ACC112 (cell line): ENCODE results near the gene FAM9C.
A peak's percentile ranks its signal among the peaks of the same experiment; 100 is the strongest.

Experiments
- H2AFZ ChIP-seq: fragments of 200-600 bp; sonication (generic); one replicate; pipeline ENCODE4 v1.6.0; 2017; ENCODE audit warnings: antibody characterized with exemption, low read length; ENCODE audit not compliant: unreplicated experiment
- H3K27ac ChIP-seq: fragments of 200-600 bp; sonication (generic); 2 replicates; pipeline ENCODE4 v1.5.1; 2014; ENCODE audit warnings: low read depth, mild to moderate bottlenecking, antibody characterized with exemption, low read length, moderate library complexity
- H3K27me3 ChIP-seq: fragments of 200-600 bp; sonication (generic); 2 replicates; pipeline ENCODE4 v1.6.1; 2014; ENCODE audit warnings: mild to moderate bottlenecking, antibody characterized with exemption, low read length, moderate library complexity, mixed read lengths; ENCODE audit not compliant: insufficient read depth
- H3K36me3 ChIP-seq: fragments of 200-600 bp; sonication (generic); 2 replicates; pipeline ENCODE4 v1.6.1; 2016; ENCODE audit warnings: mild to moderate bottlenecking, antibody characterized with exemption, low read length, moderate library complexity, mixed read lengths; ENCODE audit not compliant: insufficient read depth
- H3K4me1 ChIP-seq: fragments of 200-600 bp; sonication (generic); one replicate; pipeline ENCODE4 v1.6.1; 2016; ENCODE audit warnings: low read length, mixed read lengths; ENCODE audit not compliant: insufficient read depth, unreplicated experiment, control insufficient read depth
- H3K4me3 ChIP-seq: fragments of 200-600 bp; sonication (generic); 2 replicates; pipeline ENCODE4 v1.5.1; 2014; ENCODE audit warnings: mild to moderate bottlenecking, low read depth, low read length
- H3K79me2 ChIP-seq: fragments of 200-600 bp; sonication (generic); one replicate; pipeline ENCODE4 v1.6.0; 2016; ENCODE audit warnings: low read length; ENCODE audit not compliant: control insufficient read depth, unreplicated experiment, insufficient read depth

Gene FAM9C

DNA sequence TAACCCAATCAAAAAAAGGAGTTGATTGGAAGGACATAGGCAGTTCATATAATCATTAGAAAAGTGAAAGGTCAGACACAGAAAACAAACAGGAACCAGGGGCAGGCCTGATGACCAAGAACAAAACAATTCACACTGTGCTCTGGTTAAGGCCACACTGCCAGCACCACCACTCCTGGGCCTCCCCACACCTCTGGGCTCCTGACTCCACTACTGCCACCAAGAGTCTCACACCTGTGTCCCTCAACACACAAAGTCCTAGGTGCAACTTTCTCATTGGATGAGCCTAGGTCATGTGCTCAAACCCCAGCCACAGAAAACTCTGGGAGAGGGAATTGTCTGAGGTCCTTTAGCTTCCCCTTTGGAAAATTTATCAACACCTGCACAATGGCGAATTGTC is 11.1 kb upstream of the FAM9C start:
- Histone ChIP-seq H3K4me3 (no peak overlapping the region), H3K79me2 (no peaks in the 10 kb centered on the region), H3K27ac (no peak overlapping the region)

DNA sequence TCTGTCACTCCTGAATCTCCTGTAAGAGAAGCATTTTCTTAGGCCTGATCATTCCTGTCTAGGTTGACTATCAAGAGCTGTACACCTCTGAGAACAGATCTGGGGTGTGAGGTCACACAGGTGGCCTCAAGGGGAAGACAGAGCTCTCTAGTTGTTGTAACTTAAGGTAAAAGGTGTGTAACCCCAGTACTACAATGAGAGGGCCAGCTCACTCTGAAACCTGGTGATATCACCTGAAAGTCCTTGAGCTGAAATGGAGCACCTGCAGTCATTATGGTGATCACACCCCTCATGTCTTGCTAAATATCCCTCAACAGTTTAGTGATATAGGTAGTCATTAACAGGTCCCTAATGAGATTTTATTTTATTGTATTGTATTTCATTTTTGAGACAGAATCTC is 8.8 kb upstream of the FAM9C start:
- H3K4me3 ChIP-seq = no peak overlapping the region
- H3K36me3 ChIP-seq = no peaks in the 10 kb centered on the region
- H3K27ac ChIP-seq = no peak overlapping the region
- H3K4me1 ChIP-seq = peaks cover 28% of the 10 kb centered on the region
- no peaks in the 10 kb centered on the region for H3K27me3 ChIP-seq
- H3K79me2 ChIP-seq = no peaks in the 10 kb centered on the region
- H2AFZ ChIP-seq = no peak overlapping the region

More for the DNA sequence above, 11.1 kb upstream of the FAM9C start:
- Histone ChIP-seq H3K4me1 (peaks cover 36% of the 10 kb centered on the region), H3K36me3 (no peaks in the 10 kb centered on the region), H2AFZ (no peak overlapping the region), H3K27me3 (no peaks in the 10 kb centered on the region)

DNA sequence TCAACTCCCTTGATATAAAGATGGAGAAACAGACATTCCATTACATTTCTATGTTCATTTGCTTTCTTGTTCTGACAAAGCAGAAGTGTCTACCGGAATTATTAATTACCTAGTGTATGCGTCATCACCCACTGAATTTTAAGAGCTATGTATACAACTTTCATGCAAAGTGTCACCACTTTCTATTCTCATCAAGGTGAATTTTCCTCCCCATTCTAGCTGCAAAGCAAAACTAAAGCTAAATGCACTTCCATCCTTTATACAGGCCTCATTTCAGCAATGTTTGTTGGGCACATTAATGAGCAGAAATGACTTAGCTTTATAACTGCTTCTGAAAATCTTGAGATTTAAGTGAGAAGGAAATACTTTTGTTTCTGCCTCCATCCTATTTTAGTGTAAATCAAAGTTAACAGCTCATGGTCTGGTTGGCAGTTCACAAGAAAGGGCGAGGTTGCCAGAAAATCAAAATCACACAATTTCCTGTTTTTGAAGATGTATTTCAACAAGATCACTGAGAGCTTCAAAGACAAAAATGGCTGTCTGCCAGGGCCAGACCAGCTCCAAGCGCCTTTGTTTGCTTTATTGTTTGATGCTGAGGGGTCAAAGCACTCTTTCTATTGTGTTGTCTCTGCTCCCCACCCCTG is 7.2 kb upstream of the FAM9C start:
- Histone ChIP-seq H3K36me3 (no peaks in the 10 kb centered on the region), H3K4me3 (no peak overlapping the region), H3K27me3 (no peaks in the 10 kb centered on the region), H2AFZ (peak overlapping the region; percentile 45), H3K79me2 (no peaks in the 10 kb centered on the region), H3K4me1 (peaks cover 36% of the 10 kb centered on the region), H3K27ac (no peak overlapping the region)

DNA sequence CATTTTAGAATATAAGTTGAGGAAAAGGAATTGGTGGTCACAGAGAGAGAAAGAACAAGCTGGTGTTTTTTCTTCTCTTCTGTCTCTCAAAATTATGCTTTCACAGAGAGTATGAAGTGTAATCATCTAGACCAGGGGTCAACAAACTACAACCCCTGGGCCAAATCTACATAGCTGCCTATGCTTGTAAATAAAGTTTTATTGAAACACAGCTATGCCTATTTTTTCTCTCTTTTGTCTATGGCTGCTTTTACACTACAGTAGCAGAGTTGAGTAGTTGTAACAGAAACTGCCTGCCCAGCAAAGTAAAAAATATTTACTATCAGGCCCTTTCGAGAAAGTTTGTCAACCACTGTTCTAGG is 6.7 kb upstream of the FAM9C start:
- H3K4me1 ChIP-seq = peaks cover 36% of the 10 kb centered on the region
- H3K27me3 ChIP-seq = no peaks in the 10 kb centered on the region
- no peak overlapping the region for H3K4me3 ChIP-seq
- no peaks in the 10 kb centered on the region for H3K79me2 ChIP-seq
- no peak overlapping the region for H2AFZ ChIP-seq
- H3K36me3 ChIP-seq = no peaks in the 10 kb centered on the region
- no peak overlapping the region for H3K27ac ChIP-seq

DNA sequence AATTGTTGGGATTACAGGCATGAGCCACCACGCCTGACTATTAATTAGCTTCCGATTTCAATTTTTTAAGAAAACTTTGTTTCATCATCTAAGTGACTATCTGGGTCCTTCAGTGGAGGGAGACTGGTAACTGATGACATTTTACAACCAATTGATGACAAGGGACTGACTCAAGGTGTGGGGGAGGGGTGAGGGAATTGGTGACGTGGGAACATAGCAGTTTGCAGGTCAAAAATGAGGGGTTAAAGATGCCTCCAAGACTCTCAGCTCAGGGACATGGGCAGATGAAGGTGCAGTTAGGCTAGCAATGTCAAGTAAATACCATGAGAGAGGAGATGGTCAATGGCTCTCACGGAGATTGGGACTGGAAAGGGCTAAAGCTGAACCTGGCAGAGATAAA is 5.7 kb upstream of the FAM9C start:
- no peaks in the 10 kb centered on the region for H3K36me3 ChIP-seq
- H2AFZ ChIP-seq = no peak overlapping the region
- H3K4me3 ChIP-seq = no peak overlapping the region
- H3K27ac ChIP-seq = no peak overlapping the region
- H3K27me3 ChIP-seq = no peaks in the 10 kb centered on the region
- no peaks in the 10 kb centered on the region for H3K79me2 ChIP-seq
- H3K4me1 ChIP-seq = peaks cover 28% of the 10 kb centered on the region

DNA sequence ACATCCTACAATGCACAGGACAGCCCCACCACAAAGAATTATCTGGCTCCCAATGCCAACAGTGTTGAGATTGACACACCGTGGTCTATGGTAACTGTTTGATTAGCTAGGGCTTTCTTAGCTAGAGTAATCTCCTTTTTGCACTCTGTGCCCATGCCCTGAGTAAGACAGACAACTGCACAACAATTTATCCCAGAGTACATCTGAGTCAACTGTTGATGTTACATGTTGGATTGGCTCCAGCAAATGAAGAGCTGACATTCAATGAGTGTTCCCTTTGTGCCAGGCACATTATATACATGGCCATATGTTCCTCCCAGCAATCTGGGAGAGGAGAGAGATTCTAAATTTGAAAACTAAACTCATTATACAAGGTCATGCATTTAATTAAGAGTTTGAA is 3.9 kb upstream of the FAM9C start:
- H3K4me3 ChIP-seq = no peak overlapping the region
- no peaks in the 10 kb centered on the region for H3K27me3 ChIP-seq
- no peak overlapping the region for H2AFZ ChIP-seq
- H3K79me2 ChIP-seq = no peaks in the 10 kb centered on the region
- peaks cover 23% of the 10 kb centered on the region for H3K4me1 ChIP-seq
- peak overlapping the region; percentile 45 for H3K27ac ChIP-seq
- no peaks in the 10 kb centered on the region for H3K36me3 ChIP-seq

DNA sequence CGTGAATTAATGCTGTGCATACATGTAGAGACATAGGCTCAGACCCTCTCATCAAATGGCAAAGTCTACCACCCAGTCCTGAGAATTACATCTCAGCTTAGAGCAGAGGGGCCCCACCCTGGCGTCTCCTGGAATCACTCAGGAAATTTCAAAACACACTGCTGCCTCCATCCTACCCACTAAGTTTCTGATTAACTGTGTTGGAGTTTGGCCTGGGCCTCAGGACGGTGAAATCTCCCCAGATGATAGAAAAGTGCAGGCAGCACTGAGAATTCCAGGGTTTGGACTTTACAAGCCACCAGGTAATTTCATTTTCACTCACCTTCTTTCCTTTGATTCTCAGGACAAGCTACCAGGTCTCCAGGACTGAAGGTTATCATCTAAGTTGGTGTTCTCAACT is 3.3 kb upstream of the FAM9C start:
- H3K27me3 ChIP-seq = no peaks in the 10 kb centered on the region
- H2AFZ ChIP-seq = no peak overlapping the region
- peak overlapping the region; percentile 0; the same call in 1 of the 2 replicates for H3K27ac ChIP-seq
- H3K79me2 ChIP-seq = no peaks in the 10 kb centered on the region
- no peaks in the 10 kb centered on the region for H3K36me3 ChIP-seq
- no peak overlapping the region for H3K4me3 ChIP-seq
- peaks cover 23% of the 10 kb centered on the region for H3K4me1 ChIP-seq

DNA sequence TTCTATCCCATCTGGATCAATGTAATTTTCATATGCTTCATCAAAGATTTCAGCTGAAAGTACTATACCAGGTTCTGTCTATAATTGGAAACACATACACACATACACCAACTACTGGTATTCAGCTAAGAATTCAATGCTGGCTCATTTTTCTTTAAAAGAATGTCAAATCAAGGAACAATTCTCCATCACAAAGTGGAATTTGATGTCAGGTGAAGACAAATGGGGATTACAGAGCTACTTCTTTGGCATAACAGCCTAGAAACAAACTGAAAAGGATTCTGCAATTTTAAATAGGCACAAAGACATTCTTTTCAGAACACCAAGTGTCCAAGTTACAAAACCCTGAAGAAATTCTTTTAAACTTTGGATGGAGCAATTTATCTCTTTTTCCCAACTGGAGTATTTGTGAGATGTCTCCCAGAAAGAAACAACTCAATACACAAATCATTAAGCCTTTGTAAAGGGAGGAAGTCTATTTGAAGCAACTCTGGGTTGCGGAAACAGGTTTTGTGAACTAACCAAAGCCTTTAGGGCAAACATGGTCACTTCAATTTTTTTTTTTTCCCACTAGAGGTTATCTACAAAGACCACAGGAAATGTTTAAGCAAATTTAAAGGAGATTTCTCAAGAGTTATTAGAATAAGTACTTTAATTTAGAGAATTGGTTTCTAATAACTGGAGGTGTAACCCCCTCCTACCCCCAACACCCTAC is 1.9 kb upstream of the FAM9C start:
- Histone ChIP-seq H3K36me3 (no peaks in the 10 kb centered on the region), H3K79me2 (no peaks in the 10 kb centered on the region), H3K27ac (no peak overlapping the region), H3K4me1 (peaks cover 18% of the 10 kb centered on the region), H2AFZ (no peak overlapping the region), H3K4me3 (no peak overlapping the region), H3K27me3 (no peaks in the 10 kb centered on the region)

DNA sequence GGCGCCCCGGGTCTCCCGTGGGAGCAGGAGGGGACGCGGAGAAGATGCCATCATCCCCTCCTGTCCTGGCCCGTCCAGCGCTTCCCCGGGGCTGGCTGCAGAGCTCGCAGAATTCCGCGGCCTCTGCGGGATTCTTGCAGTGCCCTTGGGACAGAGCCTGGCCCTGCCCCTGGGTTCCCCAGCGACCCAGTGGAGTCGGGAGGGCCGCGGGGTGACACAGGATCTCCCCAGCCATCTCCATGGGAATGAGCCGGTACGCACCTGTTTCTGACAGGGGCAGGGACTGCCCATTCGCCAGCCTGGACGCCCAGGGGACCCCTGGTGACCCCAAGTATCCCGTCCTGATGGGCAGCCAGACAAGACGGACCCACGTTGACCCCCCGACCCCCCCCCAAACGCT is 482 bp downstream of the FAM9C start:
- peaks cover 16% of the 10 kb centered on the region for H3K4me1 ChIP-seq
- no peak overlapping the region for H2AFZ ChIP-seq
- no peaks in the 10 kb centered on the region for H3K36me3 ChIP-seq
- H3K27me3 ChIP-seq = no peaks in the 10 kb centered on the region
- H3K4me3 ChIP-seq = no peak overlapping the region
- no peak overlapping the region for H3K27ac ChIP-seq
- H3K79me2 ChIP-seq = no peaks in the 10 kb centered on the region

DNA sequence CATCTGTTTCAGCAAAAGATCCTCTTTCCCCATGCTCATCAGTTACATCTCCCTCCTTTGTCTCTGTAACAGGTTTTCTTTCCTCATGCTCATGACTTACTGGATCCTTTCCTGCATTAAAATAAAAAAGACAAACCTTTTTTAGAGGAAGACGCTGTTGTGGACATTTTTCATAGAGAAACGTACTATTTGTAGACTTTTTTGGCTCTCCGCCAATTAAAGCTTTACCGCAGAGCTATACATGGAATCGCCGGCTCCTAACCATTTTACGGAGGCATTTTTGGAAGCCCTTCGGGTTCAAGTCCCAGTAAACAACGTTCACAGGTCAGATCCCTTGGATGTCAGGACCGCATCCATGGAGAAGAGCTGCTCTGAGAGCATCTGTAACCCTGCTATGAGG is 1.3 kb downstream of the FAM9C start:
- no peak overlapping the region for H3K27ac ChIP-seq
- no peak overlapping the region for H2AFZ ChIP-seq

DNA sequence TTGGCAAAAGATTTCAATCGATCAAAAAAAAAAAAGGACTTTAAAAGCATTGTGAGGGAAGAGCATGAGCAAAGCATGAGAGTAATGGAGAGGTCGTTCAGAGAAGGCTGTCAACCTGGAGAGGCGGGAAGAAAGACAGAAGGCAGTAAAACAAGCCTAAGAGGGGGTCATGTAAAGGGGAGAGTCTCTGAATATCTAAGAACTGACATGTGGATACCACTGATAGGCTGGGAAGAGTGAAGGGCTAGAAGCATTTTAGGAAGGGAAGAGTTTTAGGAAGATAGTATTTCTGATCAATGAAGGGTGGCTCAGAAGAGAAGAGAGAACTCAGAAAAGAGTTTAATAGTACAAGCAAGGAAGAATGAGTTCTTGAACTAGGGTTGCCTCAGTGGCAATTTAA is 7.5 kb downstream of the FAM9C start:
- Histone ChIP-seq H3K27me3 (no peaks in the 10 kb centered on the region), H3K4me3 (no peak overlapping the region), H2AFZ (no peak overlapping the region), H3K79me2 (no peaks in the 10 kb centered on the region), H3K36me3 (no peaks in the 10 kb centered on the region), H3K27ac (no peak overlapping the region), H3K4me1 (no peaks in the 10 kb centered on the region)

More for the DNA sequence above, 1.3 kb downstream of the FAM9C start:
- Histone ChIP-seq H3K4me1 (peaks cover 8% of the 10 kb centered on the region), H3K4me3 (no peak overlapping the region), H3K27me3 (no peaks in the 10 kb centered on the region), H3K36me3 (no peaks in the 10 kb centered on the region), H3K79me2 (no peaks in the 10 kb centered on the region)
